ENCODE data around the gene SCYGR2. TPM values are rescaled to one million over a fixed set of nuclear protein-coding genes. Genes with fewer than 3 reads are reported as not detected.
"Not testable (repeated sequence)": the region's sequence is repeated elsewhere in the genome, so short reads cannot be mapped to it uniquely, and the experiment has no call there.

Gene SCYGR2, protein sequence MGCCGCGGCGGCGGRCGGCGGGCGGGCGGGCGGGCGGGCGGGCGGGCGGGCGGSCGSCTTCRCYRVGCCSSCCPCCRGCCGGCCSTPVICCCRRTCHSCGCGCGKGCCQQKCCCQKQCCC
- not detected for total RNA-seq
- not detected for polyA plus RNA-seq
- not detected for total RNA-seq

DNA sequence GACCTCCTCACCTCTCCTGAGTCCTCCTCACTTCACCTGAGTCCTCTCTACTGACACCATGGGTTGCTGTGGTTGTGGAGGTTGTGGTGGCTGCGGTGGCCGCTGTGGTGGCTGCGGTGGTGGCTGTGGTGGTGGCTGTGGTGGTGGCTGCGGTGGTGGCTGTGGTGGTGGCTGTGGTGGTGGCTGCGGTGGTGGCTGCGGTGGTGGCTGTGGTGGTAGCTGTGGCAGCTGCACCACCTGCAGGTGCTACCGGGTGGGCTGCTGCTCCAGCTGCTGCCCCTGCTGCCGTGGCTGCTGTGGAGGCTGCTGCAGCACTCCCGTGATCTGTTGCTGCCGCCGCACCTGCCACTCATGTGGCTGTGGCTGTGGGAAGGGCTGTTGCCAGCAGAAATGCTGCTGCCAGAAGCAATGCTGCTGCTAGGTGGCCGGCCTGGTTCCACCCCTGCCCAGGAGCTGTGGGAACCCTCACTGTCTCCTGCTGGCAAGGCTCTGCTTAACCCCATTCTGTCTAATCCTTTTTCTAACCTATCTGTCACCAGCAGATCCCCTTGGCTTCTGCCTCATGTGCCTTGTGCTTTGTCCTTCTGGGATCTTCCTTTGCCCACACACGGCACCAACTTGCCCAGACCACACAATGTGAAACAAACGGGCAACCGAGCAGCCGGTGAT is at the start of gene SCYGR2:
TSS of gene SCYGR2 (plus strand) at position 59 of the 669 bp plus-strand sequence. CDS start at position 59, 0 bp downstream.
- H3K27me3 ChIP-seq (ENCODE audit: control insufficient read depth in 2 of 2, insufficient read depth in 2 of 2, low read length in 2 of 2); intact Hi-C loops (cut with micrococcal nuclease); H3K9me3 ChIP-seq (ENCODE audit: control insufficient read depth in 2 of 3, low read length in 3 of 3); H3K9me3 Mint-ChIP-seq; H3K4me1 ChIP-seq (ENCODE audit: control insufficient read depth in 2 of 2, insufficient read depth in 2 of 2, low read length in 2 of 2); H3K4me1 Mint-ChIP-seq; DNase-seq; H3K36me3 ChIP-seq (ENCODE audit: control insufficient read depth in 2 of 3, insufficient read depth in 3 of 3, low read length in 3 of 3); CTCF ChIA-PET; POLR2A ChIA-PET; H3K27ac Mint-ChIP-seq; H3K4me3 Mint-ChIP-seq; H3K4me3 ChIP-seq (ENCODE audit: low read length); H3K36me3 Mint-ChIP-seq; ATAC-seq; H3K27ac ChIP-seq (ENCODE audit: low read depth, low read length): not testable (repeated sequence)
- peaks cover 14 to 58% (median 46%) of the 10 kb centered on the region in 5 donors for H3K27me3 Mint-ChIP-seq

DNA sequence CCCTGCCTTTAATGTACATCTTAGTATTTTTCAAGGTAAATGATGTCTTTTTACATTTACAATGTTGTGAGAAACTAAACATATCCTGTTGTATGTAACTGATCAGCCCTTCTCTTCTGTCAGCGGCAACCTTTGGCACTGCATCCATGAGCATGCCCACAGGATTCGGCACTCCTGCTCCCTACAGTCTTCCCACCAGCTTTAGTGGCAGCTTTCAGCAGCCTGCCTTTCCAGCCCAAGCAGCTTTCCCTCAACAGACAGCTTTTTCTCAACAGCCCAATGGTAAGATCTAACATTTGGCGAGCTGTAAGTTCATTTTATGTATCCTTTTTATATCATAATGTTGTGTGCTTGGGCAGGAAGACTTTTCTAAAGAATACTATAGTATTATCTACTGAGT is 46.9 kb upstream of the SCYGR2 start:
- Mint-ChIP-seq H3K27ac (no peak overlapping the region), H3K36me3 (peaks cover 3 to 44% (median 12%) of the 10 kb centered on the region in 5 donors), H3K27me3 (no peaks in the 10 kb centered on the region), H3K4me3 (no peak overlapping the region), H3K4me1 (peaks cover 0 to 5% (median 0%) of the 10 kb centered on the region in 7 donors), H3K9me3 (no peaks in the 10 kb centered on the region)
- Histone ChIP-seq H3K27ac (ENCODE audit: low read depth, low read length) (no peak overlapping the region), H3K4me3 (ENCODE audit: low read length) (no peak overlapping the region), H3K4me1 (ENCODE audit: control insufficient read depth in 2 of 2, insufficient read depth in 2 of 2, low read length in 2 of 2) (no peaks in the 10 kb centered on the region), H3K9me3 (ENCODE audit: control insufficient read depth in 2 of 3, low read length in 3 of 3) (no peaks in the 10 kb centered on the region), H3K27me3 (ENCODE audit: control insufficient read depth in 2 of 2, insufficient read depth in 2 of 2, low read length in 2 of 2) (no peaks in the 10 kb centered on the region), H3K36me3 (ENCODE audit: control insufficient read depth in 2 of 3, insufficient read depth in 3 of 3, low read length in 3 of 3) (peaks cover 4 to 39% (median 8%) of the 10 kb centered on the region in 3 experiments)
- no peak for ATAC-seq
- DNase-seq, result no peak
- intact Hi-C loops (cut with micrococcal nuclease), result no loop called here
- CTCF ChIA-PET, result no interaction called here
- POLR2A ChIA-PET, result no interaction called here

DNA sequence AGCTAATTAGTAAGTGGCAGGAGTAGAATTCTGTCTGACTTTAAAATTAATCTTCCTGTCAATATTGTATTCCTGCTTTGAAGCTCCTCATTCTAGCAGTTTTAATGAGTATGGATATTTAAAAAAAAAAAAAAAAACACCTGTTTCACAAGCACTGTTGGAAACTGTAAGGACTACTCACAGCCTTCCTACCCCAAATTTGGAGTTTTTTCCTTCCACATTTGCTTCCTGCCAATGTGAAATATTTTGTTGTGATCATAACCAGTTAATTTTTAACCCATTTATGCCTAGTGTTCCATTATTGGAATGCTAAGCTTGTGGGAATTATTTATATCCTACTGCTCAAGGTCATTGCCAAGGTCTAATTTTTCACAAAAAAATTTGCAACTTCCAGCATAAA is 36.1 kb upstream of the SCYGR2 start:
- peaks cover 0 to 5% (median 1%) of the 10 kb centered on the region in 5 donors for H3K36me3 Mint-ChIP-seq
- Histone ChIP-seq H3K27ac (ENCODE audit: low read depth, low read length) (no peak overlapping the region), H3K36me3 (ENCODE audit: control insufficient read depth in 2 of 3, insufficient read depth in 3 of 3, low read length in 3 of 3) (peaks cover 0 to 6% (median 0%) of the 10 kb centered on the region in 3 experiments), H3K9me3 (ENCODE audit: control insufficient read depth in 2 of 3, low read length in 3 of 3) (no peaks in the 10 kb centered on the region), H3K4me3 (ENCODE audit: low read length) (no peak overlapping the region), H3K27me3 (ENCODE audit: control insufficient read depth in 2 of 2, insufficient read depth in 2 of 2, low read length in 2 of 2) (no peaks in the 10 kb centered on the region), H3K4me1 (ENCODE audit: control insufficient read depth in 2 of 2, insufficient read depth in 2 of 2, low read length in 2 of 2) (no peaks in the 10 kb centered on the region)
- no peaks in the 10 kb centered on the region for H3K27me3 Mint-ChIP-seq
- DNase-seq (no peak), ATAC-seq (no peak)
- no peaks in the 10 kb centered on the region for H3K9me3 Mint-ChIP-seq
- no peak overlapping the region for H3K4me3 Mint-ChIP-seq
- intact Hi-C loops (cut with micrococcal nuclease), result no loop called here
- POLR2A ChIA-PET, result no interaction called here
- H3K4me1 Mint-ChIP-seq, result peaks cover 0 to 4% (median 0%) of the 10 kb centered on the region in 7 donors
- CTCF ChIA-PET, result no interaction called here
- no peak overlapping the region for H3K27ac Mint-ChIP-seq

DNA sequence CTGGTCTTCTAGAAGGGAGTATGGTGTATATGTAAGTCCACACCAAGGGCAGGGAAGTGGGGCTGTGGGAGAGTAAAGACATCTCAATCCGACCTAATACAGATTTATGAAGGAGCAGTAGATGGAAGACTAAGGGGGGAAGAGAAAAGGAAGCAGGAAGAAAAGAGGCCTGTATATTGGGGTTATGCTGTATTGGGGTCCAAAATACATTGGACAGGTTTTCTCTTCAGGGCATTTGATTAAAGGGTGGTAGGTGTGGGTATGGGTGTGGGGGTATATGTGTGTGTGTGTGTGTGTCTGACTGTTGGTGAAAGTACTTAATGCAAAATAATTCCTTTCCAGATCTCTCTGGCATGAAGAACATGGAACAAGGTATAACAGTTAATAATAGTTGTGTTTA is 33.6 kb upstream of the SCYGR2 start:
- H3K9me3 ChIP-seq (ENCODE audit: control insufficient read depth in 2 of 3, low read length in 3 of 3), result no peaks in the 10 kb centered on the region

DNA sequence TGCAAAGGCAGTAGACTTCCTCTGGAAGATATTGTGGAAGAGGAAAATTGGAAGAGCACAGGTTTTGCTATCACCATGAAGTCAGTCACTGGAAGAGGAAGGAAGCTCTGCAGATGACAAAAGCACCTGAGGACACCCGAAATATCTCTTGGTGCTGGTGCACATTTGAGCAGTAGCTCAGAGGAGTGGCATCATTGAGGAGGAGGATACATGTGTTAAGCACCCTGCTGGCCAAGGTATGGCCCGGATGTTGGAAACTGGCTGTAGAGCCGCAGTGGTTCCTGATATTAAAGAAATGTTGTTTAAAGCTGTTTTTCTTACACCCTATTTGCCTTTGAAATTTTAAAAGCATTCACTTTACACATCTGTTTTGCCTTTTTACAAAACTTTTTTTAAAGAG is 32.7 kb upstream of the SCYGR2 start:
- Histone ChIP-seq H3K27ac (ENCODE audit: low read depth, low read length) (no peak overlapping the region), H3K36me3 (ENCODE audit: control insufficient read depth in 2 of 3, insufficient read depth in 3 of 3, low read length in 3 of 3) (no peaks in the 10 kb centered on the region), H3K27me3 (ENCODE audit: control insufficient read depth in 2 of 2, insufficient read depth in 2 of 2, low read length in 2 of 2) (no peaks in the 10 kb centered on the region), H3K9me3 (ENCODE audit: control insufficient read depth in 2 of 3, low read length in 3 of 3) (no peaks in the 10 kb centered on the region), H3K4me1 (ENCODE audit: control insufficient read depth in 2 of 2, insufficient read depth in 2 of 2, low read length in 2 of 2) (no peaks in the 10 kb centered on the region), H3K4me3 (ENCODE audit: low read length) (no peak overlapping the region)
- intact Hi-C loops (cut with micrococcal nuclease), result no loop called here
- ATAC-seq, result no peak
- POLR2A ChIA-PET, result interaction anchor here (0.6 kb wide), 1 partner anchor 823 kb away, joined by 6 read pairs; no protein-coding TSS in a partner anchor
- Mint-ChIP-seq H3K27ac (peak overlapping the region in 3 of 9 donors; percentile 15 to 35 (median 17)), H3K4me1 (peaks cover 0 to 7% (median 4%) of the 10 kb centered on the region in 7 donors), H3K9me3 (peaks cover 0 to 3% (median 0%) of the 10 kb centered on the region in 11 donors), H3K4me3 (no peak overlapping the region), H3K27me3 (no peaks in the 10 kb centered on the region), H3K36me3 (peaks cover 0 to 1% (median 0%) of the 10 kb centered on the region in 5 donors)
- DNase-seq, result no peak
- CTCF ChIA-PET, result no interaction called here

More for the DNA sequence above, 33.6 kb upstream of the SCYGR2 start:
- H3K4me1 Mint-ChIP-seq, result peaks cover 0 to 4% (median 0%) of the 10 kb centered on the region in 7 donors
- Histone ChIP-seq H3K4me3 (ENCODE audit: low read length) (no peak overlapping the region), H3K27ac (ENCODE audit: low read depth, low read length) (no peak overlapping the region), H3K27me3 (ENCODE audit: control insufficient read depth in 2 of 2, insufficient read depth in 2 of 2, low read length in 2 of 2) (no peaks in the 10 kb centered on the region), H3K36me3 (ENCODE audit: control insufficient read depth in 2 of 3, insufficient read depth in 3 of 3, low read length in 3 of 3) (no peaks in the 10 kb centered on the region), H3K4me1 (ENCODE audit: control insufficient read depth in 2 of 2, insufficient read depth in 2 of 2, low read length in 2 of 2) (no peaks in the 10 kb centered on the region)
- H3K27ac Mint-ChIP-seq, result peak overlapping the region in 4 of 9 donors; percentile 17 to 78 (median 32)
- H3K36me3 Mint-ChIP-seq, result peaks cover 0 to 1% (median 0%) of the 10 kb centered on the region in 5 donors
- no peak overlapping the region for H3K4me3 Mint-ChIP-seq
- POLR2A ChIA-PET, result no interaction called here
- no peaks in the 10 kb centered on the region for H3K27me3 Mint-ChIP-seq
- intact Hi-C loops (cut with micrococcal nuclease), result no loop called here
- CTCF ChIA-PET, result no interaction called here
- H3K9me3 Mint-ChIP-seq, result no peaks in the 10 kb centered on the region
- DNase-seq, result no peak
- ATAC-seq, result no peak

DNA sequence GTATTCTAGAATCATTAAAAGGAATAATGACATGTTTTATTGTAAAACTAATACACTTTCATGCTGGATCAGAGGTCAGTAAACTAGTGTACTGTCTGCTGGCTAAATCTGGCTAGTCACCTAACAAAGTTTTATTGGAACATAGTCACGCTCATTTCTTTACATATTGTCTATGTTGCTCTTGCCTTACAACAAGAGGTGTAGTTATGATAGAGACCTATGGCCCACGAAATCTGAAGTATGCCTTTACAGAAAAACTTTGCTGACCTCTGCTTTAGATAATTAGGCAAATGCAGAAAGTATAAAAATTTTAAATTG is 29.9 kb upstream of the SCYGR2 start:
- intact Hi-C loops (cut with micrococcal nuclease), result no loop called here
- Histone ChIP-seq H3K27me3 (ENCODE audit: control insufficient read depth in 2 of 2, insufficient read depth in 2 of 2, low read length in 2 of 2) (no peaks in the 10 kb centered on the region), H3K4me3 (ENCODE audit: low read length) (no peak overlapping the region), H3K4me1 (ENCODE audit: control insufficient read depth in 2 of 2, insufficient read depth in 2 of 2, low read length in 2 of 2) (no peaks in the 10 kb centered on the region), H3K9me3 (ENCODE audit: control insufficient read depth in 2 of 3, low read length in 3 of 3) (no peaks in the 10 kb centered on the region), H3K36me3 (ENCODE audit: control insufficient read depth in 2 of 3, insufficient read depth in 3 of 3, low read length in 3 of 3) (no peaks in the 10 kb centered on the region), H3K27ac (ENCODE audit: low read depth, low read length) (no peak overlapping the region)
- H3K4me1 Mint-ChIP-seq, result peaks cover 0 to 9% (median 4%) of the 10 kb centered on the region in 7 donors
- H3K9me3 Mint-ChIP-seq, result peaks cover 0 to 3% (median 0%) of the 10 kb centered on the region in 11 donors
- CTCF ChIA-PET, result no interaction called here
- ATAC-seq (no peak), DNase-seq (no peak)
- no peak overlapping the region for H3K27ac Mint-ChIP-seq
- H3K27me3 Mint-ChIP-seq, result peaks cover 0 to 3% (median 0%) of the 10 kb centered on the region in 5 donors
- H3K36me3 Mint-ChIP-seq, result no peaks in the 10 kb centered on the region
- POLR2A ChIA-PET, result no interaction called here
- H3K4me3 Mint-ChIP-seq, result no peak overlapping the region

DNA sequence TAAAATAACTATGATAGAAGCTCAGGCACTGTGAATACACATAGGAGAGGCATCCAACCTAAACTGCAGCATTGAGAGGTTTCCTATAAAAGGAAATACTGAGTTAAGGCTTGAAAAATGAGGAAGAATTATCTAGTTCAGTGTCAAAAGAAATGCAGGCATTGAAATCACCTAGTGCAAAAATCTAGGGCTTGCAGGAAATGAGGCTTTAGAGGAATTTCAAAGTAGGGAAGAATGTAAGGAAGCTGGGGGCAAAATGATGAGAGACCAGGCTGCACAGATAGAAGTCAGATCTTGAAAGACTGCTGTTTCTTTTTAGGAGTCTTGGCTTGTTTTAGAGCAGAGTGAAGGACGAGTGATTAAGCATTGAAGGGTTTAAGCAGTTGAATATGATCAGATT is 28.1 kb upstream of the SCYGR2 start:
- H3K27ac Mint-ChIP-seq, result peak overlapping the region in 2 of 9 donors; percentile 1 to 51
- no peak for ATAC-seq

More for the DNA sequence above, 28.1 kb upstream of the SCYGR2 start:
- Histone ChIP-seq H3K36me3 (ENCODE audit: control insufficient read depth in 2 of 3, insufficient read depth in 3 of 3, low read length in 3 of 3) (no peaks in the 10 kb centered on the region), H3K4me1 (ENCODE audit: control insufficient read depth in 2 of 2, insufficient read depth in 2 of 2, low read length in 2 of 2) (no peaks in the 10 kb centered on the region), H3K9me3 (ENCODE audit: control insufficient read depth in 2 of 3, low read length in 3 of 3) (no peaks in the 10 kb centered on the region), H3K4me3 (ENCODE audit: low read length) (no peak overlapping the region), H3K27me3 (ENCODE audit: control insufficient read depth in 2 of 2, insufficient read depth in 2 of 2, low read length in 2 of 2) (no peaks in the 10 kb centered on the region), H3K27ac (ENCODE audit: low read depth, low read length) (no peak overlapping the region)
- CTCF ChIA-PET, result interaction anchor here (1.1 kb wide), 1 partner anchor 25 kb away, joined by 3 read pairs; no protein-coding TSS in a partner anchor
- no peaks in the 10 kb centered on the region for H3K36me3 Mint-ChIP-seq
- no peak overlapping the region for H3K4me3 Mint-ChIP-seq
- H3K4me1 Mint-ChIP-seq, result peaks cover 0 to 9% (median 2%) of the 10 kb centered on the region in 7 donors
- POLR2A ChIA-PET, result no interaction called here
- H3K27me3 Mint-ChIP-seq, result peaks cover 0 to 4% (median 0%) of the 10 kb centered on the region in 5 donors
- DNase-seq, result no peak
- intact Hi-C loops (cut with micrococcal nuclease), result no loop called here
- H3K9me3 Mint-ChIP-seq, result peaks cover 0 to 3% (median 0%) of the 10 kb centered on the region in 11 donors
